Gastrocnemius medialis (tissue), 4 donors: ENCODE data around the gene OR2D3.

Source experiments
- CTCF ChIP-seq, 5 experiments: fragments of 450-650 bp in 3 of 5; fragments of 200-600 bp in 2 of 5; sonication (generic) in 2 of 5; IDR thresholded peaks in 4 of 5; conservative IDR thresholded peaks in 1 of 5; 1 replicate in 4 of 5; 2 replicates in 1 of 5; pipeline ENCODE4 v1.5.1; 2016 to 2019; ENCODE audit warnings: antibody characterized with exemption in 5 of 5, mild to moderate bottlenecking in 3 of 5, moderate library complexity in 3 of 5
- POLR2A ChIP-seq, 2 donors: fragments of 450-650 bp; IDR thresholded peaks; one replicate each; pipeline ENCODE4 v1.6.1; 2017; ENCODE audit warnings: antibody characterized with exemption in 2 of 2, mild to moderate bottlenecking in 2 of 2, moderate library complexity in 2 of 2

DNA sequence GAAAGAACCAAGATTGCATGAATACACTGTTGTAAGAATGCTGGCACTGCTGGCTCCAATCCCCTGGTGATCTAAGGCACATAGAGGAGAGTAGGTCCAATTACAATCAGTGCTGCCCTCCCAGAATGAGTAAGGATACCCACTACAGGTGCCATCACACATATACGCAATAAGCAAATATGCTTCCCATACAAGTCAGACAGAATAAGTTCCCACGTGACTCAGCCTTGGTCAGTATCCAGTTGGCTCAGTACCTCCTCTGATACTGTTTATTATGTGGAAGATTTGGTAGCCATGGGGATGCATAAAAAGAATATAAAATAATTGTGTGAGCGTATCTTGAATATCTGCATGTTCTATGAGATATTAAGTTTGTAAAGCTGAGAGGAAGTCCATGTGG, 8.9 kb upstream of the OR2D3 start:
- TF ChIP-seq POLR2A (IDR thresholded peaks at IDR 0.05), result no peak
- TF ChIP-seq CTCF (IDR thresholded peaks at IDR 0.05 in 4 of 5, conservative IDR thresholded peaks at IDR 0.05 in 1 of 5), result no peak
